ENCODE data around the gene INPP5F.

DNA sequence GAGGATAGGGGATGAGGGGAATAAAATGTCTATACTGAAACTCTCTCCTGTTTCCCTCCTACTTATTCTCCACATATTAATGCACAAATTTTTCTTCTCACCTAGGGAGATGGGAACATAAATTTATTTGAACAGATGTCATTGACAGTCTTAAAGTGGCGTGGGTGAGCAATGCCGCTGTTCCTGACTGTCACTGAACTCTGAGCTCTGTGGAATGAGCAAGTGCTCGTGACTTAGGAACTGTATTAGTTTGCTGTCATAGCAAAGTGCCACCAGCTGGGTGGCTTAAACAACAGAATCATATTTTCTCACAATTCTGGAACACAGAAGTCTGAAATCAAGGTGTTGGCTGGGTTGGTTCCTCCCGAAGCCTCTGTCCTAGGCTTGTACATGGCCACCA lies 29.1 kb downstream of the INPP5F start:
- TF ChIP-seq, protein P1, sequence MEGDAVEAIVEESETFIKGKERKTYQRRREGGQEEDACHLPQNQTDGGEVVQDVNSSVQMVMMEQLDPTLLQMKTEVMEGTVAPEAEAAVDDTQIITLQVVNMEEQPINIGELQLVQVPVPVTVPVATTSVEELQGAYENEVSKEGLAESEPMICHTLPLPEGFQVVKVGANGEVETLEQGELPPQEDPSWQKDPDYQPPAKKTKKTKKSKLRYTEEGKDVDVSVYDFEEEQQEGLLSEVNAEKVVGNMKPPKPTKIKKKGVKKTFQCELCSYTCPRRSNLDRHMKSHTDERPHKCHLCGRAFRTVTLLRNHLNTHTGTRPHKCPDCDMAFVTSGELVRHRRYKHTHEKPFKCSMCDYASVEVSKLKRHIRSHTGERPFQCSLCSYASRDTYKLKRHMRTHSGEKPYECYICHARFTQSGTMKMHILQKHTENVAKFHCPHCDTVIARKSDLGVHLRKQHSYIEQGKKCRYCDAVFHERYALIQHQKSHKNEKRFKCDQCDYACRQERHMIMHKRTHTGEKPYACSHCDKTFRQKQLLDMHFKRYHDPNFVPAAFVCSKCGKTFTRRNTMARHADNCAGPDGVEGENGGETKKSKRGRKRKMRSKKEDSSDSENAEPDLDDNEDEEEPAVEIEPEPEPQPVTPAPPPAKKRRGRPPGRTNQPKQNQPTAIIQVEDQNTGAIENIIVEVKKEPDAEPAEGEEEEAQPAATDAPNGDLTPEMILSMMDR (IDR thresholded peaks at IDR 0.05) = no peak
- no peak for TF ChIP-seq POLR2A (IDR thresholded peaks at IDR 0.05)
